Measurements from ENCODE around the gene MGMT.

MGMT gene

GRCh38 chr10:129744134-129745111, 277.4 kb downstream of the MGMT start:
- DNase-seq, result no peak

DNA sequence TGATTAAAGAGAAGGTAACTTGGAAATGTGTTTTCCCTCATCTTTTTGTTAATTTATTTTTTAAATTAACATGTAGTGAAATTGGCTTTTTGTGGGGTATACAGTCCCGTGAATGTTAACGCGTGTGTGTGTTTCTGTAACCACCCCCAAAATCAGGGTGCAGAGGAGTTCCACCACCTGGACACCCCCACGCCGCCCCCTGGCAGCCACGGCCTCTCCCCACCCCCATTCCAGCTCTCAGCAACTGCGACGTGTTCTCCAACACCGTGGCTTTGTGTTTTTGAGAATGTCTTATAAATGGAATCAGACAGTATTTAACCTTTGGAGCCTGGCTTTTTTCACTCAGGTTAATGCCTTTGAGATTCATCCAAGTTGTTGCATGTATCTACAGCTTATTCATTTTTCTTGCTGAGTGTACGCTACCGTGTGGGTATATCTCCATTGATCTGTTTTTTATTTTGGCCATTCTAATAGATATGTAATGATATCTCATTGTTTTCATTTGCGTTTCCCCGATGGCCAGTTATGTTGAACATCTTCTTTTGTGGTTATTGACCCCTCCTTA, 278.2 kb downstream of the MGMT start:
- no peak for DNase-seq

DNA sequence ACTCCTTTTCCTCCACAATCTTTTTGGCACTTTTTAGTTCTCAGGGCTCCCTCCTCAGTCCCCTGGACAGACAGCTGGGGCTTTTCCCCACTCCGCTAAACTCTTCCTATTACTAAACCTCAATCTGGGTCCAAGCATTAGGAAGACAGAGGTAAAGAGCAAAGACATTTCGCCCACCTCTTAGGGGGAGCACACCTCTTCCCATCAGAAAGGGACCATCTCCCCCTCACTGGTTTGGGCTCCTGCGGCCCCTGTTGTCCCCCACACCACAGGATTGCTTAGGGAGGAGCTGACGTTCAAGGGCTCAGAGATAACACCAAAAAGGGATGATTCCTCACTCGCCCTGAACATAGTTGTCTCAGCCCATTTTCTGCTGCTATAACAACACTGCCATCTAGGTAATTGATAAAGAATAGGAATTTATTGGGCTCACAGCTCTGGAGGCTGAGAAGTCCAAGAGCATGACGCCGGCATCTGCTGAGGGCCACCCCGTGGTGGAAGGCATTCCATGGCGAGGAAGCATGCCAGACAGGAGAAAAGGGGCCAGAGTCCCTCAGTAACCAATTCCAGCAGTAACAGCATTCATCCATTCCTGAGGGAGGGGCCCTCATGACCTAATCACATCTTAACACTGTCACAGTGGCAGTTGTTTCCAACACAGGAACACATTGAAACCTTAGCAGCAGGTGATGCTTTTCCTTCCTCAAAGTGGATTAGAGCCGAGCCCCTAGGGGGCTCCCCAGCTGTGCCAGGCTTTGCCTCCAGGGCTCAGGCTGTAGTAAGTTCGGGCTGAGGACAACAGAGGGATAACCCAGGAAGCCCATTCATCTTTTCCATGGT, 287.4 kb downstream of the MGMT start:
- DNase-seq, result no peak

DNA sequence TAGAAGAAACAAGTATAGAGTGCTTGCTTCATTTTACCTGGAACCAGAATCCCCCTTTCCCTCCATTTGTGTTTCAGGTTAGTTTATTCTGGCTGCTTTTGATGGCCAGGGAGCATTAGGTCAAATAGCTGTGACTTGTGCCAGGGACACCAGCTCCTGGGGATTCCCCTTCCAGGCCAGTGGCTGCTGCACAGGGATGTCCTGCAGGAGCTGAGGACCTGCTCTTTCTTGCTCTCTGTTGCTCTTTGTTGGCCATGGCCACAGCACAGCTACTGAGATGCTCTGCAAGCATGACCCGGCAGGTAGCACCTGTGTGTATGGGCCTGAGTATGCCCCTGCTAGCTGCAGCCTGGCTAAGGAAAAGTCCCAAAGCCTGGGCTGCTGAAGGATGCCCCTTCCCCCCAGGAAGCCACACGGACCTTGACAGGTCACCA, 288.1 kb downstream of the MGMT start:
- DNase-seq, result no peak

- no peak for DNase-seq
Measured at GRCh38 chr10:129755621-129756020, 288.6 kb downstream of the MGMT start.

DNA sequence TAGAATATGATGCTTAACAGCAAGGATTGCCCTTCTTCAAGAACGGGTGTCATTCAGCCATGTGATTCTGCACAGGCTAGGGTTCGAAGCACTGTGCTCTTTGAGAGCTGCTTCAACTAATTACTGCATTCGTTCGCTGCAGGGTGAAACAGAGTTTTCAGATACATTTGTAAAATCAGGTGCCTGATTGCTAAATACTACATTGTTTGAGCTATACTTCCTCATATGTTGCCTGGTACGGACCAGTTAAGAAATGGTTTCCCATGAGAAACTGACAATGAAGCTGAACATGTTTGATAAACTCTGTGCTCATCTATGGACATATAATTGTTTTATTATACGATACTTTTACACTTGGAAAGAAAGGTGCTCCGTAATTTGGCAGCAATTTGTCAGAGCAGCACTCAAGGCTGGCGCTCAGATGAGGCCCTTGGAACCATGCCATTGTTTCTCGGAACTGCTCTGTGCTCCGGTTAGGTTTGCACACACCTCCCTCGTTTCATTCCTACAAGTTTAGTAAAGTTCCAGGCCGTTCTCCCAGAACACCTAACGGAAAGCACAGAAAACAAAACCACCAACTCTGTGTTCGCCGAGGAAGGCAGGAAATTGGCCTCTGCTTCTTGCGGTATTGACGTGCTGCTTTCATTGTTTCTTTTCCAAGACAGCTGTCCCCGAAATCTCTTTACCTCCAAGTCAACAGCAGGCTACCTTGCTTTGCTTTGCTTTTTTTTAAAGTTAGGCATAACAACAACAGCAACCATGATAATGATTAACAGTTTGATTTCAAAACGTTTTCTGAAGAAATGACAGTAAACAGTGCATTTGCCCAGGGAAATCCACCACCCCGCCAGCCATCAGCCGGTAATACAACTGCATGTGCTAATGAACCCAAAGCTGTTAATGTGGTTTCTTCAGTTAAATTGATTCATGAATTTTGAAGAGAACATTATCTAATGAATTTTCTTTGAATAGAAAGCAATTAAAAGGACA, 290.2 kb downstream of the MGMT start:
- no peak for DNase-seq

GRCh38 chr10:129758207-129759021, 291.4 kb downstream of the MGMT start:
- no peak for DNase-seq

- DNase-seq, result no peak
Measured at GRCh38 chr10:129759214-129760002, 292.4 kb downstream of the MGMT start.

- DNase-seq, result no peak
Measured at GRCh38 chr10:129760003-129760315, 292.9 kb downstream of the MGMT start.

GRCh38 chr10:129760416-129760815, 293.4 kb downstream of the MGMT start:
- DNase-seq, result no peak

GRCh38 chr10:129761197-129761972, 294.3 kb downstream of the MGMT start:
- DNase-seq, result no peak

DNA sequence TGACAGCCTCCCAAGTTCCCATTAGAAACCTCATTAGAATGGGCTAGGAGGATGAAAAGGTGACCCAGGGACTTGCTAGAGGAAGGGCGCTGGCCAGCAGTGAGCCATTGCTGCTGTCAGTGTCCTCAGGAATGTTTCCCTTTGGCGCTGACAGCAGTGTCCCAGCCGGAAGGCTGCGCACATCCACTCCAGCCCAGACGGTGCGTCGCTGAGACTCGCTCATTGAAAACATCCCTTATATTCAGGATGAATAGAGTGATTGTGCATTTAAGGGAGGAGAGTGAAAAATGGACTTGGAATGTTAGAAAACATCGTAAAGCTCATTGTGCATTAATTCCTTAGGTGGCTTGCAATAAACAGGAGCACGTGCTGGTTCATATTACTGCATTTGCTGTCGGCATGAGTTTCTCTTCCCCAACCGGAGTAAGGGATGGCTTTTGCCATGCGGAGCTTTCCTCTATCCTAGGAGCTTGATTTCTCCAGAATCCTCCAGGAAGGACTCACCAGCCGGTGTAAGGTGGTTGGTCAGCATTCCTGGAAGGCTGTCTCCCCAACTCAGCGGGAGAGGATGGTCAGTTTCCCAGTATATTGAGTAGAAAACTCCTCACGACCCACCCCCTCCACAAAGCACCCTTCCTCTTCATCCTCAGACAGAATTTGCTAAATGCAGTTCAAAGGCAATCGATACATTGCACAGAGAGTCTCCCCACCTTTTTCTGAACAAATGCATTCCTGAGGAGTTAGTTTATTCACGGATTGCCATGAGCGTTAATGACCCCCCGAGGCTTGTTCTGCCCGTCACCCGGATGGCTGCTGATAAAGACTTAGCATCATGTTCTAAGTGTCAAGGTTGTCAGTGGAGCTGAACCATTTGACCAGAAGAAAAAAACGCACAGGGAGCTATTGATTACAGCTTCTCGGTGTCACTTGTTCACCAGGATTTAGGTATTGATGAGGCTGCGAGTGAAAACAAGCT, 295.2 kb downstream of the MGMT start:
- DNase-seq, result no peak

DNA sequence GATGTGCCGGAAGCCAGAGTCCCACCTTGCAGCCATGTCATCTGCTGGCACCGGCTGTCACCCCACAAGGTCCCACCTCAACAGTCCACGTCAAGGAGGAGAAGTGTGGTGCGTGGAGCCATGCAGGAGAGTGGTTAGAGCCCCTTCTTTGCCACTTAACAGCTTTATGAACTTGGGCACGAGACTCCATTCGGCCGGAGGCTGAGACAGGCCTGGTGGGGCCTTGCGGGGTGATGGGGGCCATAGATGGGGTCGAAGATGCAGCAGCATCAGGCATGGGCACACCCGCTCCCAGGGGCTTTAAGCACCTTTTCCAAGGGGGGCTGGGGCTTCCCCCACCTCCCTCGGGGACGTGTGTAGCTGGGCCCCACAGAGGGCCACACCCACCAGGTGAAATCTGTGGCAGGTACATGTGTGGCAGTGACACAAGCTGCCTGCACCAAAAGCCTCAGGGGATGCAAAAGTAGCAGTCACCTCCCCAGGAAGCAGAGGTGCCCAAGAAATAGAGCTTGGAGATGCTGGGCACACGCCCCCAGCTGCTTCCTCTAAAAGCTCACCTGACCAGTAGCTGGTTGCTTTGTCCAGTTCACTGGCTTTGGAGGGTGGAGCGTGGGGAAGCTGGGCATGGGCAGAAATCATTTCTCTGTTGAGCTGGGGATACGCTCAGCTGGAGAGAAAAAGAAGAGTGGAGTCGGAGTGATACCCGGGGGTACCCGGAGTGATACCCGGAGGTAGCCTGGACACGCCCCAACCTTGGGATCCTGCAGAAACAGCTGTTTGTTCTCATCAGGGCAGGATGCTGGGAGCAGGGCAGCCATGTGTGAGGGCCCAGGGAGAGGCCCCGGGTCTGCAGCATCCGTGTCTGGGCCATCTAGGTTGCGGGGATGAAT, 297.2 kb downstream of the MGMT start:
- DNase-seq, result no peak

- no peak for DNase-seq
Measured at GRCh38 chr10:129764901-129765663, 298.0 kb downstream of the MGMT start.

GRCh38 chr10:129765664-129766550, 298.9 kb downstream of the MGMT start:
- DNase-seq, result no peak
